NT2/D1 (cell line): Measurements from ENCODE around the gene EIF1.

Experiments used
- SUZ12 ChIP-seq: IDR thresholded peaks from 2 replicates; pipeline ENCODE4 v1.6.1; 2011; ENCODE audit not compliant: insufficient read length, insufficient read depth; ENCODE audit errors: extremely low read depth
- ZNF274 ChIP-seq: IDR thresholded peaks from 2 replicates; pipeline ENCODE4 v1.6.1; 2011; ENCODE audit warnings: mild to moderate bottlenecking, low read depth, low read length

GRCh38 chr17:41648411-41649195, 40.1 kb upstream of the EIF1 start:
- TF ChIP-seq SUZ12 (no peak), ZNF274 (no peak)
